KBM-7 (cell line): Measurements from ENCODE around the gene PKMYT1.
A peak's percentile ranks its signal among the peaks of the same experiment; 100 is the strongest.

Experiments
- DNase-seq: peaks from one replicate; pipeline ENCODE4 v3.0.0-alpha.2; 2015
- in situ Hi-C: fragments of 300-500 bp; cut with MboI; formaldehyde crosslinking; loops from 2 replicates; pipeline ENCODE4 v1.14.3; 2020; ENCODE audit warnings: low sequenced_read_pairs, low pct_unique_long_range_greater_than_20kb, mixed read lengths

Gene PKMYT1

DNA sequence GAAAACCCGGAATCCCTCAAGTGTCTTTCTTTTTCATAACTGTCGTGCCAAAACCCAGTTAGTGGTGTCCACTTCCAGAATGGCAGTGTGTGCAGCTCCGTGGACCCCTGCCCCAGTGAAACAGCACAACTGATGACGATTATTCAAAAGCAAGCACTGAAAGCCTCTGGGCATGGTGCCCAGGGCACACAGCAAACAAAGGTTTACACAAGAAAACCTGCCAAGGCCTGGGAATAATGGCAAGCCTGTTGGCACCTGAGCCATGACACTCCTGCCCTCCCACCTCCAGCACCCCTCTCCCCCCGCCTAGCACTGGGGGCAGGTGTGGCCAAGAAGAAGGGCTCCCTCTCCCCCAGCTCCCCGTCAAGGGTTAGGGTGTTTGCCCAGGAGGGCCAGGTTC, 2.8 kb downstream of the PKMYT1 start:
- in situ Hi-C loops: no loop called here
- no peak for DNase-seq

DNA sequence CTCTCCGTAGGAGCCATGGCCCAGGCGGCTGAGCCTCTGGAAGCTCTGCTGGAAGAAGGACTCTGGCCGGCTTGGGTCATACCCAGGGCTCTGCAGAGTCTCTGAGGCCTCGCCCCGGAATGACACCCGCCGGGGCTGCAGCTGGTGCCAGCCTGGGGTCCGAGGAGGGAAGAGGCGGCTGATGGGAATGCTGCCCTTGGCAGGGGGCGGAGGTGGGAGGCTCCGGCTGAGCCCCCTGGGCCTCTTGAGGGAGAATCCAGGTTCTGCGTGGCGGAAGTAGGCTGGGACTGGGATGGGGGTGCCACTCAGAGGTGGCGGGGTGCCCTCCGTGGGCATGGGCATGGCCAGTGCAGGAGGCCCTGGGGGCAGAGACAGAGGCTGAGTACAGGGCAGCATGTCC, 3.6 kb downstream of the PKMYT1 start:
- DNase-seq: no peak

DNA sequence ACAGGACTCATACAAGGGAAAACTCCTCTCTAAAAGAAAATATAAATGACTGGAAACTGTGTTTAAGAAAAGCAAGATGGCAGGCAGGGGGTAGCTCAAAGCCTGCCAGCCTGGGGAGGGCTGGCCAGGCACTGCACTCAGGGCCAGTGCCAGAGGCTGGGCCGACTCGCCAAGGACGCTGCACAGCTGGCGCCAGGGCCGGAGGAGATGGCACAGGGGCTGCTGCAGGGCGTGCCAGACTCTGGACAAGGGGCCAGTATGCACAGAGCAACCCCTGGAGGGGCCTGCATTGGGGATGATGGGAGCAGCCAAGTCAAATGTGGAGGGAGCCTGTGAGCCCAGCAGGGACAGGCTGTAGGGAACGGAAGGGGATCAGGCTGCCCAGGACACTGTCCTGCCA, 4.0 kb downstream of the PKMYT1 start:
- no peak for DNase-seq
- in situ Hi-C loops: no loop called here

More for the DNA sequence above, 3.6 kb downstream of the PKMYT1 start:
- in situ Hi-C loops: no loop called here

DNA sequence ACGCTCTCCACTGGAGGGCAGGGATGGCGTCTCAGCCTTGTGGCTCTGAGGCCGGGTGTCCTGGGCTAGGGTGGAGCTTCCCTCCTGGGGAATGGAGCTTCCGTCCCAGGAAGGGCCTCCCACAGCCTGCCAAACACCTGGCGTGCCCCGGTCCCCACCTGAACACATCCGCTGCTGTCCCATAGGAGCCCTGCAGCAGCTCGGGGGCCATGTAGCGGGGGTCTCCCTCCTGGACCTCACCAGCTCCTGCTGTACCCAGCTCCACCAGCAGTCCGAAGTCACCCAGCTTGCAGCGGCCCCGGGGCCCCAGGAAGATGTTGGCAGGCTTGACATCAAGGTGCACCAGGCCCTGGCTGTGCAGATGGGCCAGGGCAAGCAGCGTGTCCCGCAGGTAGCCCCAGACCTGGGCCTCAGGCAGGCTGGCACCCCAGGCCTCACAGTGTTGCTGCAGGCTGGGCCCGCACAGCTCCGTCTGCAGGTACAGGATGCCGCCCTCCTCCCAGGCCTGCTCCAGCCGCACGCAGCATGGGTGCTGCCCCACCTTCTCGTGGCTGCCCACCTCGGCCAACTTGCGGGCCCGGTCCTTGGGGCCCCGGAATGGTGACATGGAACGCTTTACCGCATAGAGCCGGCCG, 5.0 kb downstream of the PKMYT1 start:
- in situ Hi-C loops: no loop called here

DNA sequence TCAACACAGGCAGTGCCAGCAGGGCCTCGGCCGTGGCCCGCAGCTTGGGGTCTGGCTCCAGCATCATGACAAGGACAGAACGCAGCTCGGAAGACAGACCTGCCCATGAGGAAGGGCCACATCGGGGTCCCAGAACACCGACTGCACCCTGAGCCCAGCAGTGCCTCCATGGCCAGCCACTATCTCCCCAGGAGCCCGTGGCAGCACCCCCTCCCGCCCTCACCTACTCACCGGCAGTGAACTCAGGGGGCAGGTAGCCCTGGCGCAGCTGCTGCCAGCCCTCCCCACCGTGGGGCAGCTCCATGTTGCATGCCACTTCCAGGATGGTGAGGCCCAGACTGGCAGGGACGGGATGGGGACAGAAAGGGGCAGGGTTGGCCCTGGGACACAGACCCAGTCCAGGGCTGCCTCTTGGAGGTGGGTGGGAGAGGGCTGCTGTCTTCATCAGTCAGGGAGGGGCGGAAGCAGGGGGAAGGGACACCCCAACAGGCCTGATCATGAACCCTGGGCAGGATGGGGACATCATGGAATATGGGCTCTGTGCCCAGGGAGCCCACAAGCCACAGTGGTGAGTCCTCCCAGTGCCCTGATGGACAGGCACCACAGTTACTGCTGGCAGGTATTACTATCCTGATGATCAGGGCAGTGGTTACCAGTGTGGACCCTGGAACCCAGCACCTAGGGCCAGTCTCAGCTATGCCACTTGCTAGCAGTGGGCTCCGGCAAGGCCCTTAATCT, 5.8 kb downstream of the PKMYT1 start:
- no peak for DNase-seq
- in situ Hi-C loops: no loop called here

More for the DNA sequence above, 5.0 kb downstream of the PKMYT1 start:
- no peak for DNase-seq

DNA sequence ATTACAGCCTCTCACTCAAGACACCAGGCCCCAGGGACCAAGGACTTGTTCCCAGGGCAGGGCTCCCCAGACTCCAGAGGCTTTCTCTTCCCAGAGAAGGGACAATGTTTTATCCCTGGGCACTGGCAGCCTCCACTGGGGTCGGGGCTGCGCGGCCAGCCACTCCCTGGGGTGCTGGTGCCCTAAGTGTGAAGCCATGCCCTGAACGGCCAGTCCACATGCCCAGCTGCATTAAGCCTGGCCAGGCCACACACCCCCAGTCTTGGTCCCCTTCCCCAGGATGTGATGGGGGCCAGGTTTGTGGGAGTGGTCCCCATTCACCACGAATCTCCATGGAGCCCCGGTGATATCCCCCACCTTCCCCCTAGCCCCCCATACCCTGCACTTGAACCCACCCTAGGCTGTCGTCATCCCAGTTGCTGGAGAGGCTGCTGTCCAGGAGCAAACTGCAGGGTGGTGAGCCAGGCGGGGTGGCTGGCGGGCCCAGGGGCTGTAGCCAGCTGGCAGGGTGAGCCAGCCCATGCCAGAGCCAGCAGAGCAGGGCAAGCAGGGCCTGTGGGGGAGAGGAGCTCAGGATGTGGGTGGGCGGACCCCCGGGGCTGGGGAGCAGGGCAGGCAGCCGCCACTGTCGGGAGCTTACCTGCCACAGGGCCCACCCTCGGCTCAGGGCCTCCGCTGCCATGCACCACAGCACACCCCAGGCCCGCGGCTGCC, 6.5 kb downstream of the PKMYT1 start:
- in situ Hi-C loops: no loop called here
- DNase-seq: no peak

DNA sequence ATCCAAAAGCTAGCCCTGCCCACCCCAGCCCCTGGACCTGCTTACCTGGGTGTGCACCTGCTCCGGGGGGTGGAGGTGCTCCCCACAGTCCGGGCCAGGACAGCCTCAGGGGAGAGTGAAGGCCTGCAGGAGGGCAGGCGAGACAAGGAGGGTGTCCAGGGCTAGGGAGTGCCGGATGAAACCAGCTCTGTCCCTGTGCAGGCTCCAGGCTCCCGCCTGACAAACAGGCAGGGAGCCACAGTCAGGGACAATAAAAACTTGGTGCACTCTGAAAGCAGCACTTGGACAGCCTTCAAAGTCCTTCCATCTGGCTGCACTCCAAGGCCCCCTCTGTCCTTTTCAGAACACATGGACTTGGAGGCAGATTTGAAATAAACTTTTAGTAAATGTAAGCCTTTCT, 7.2 kb downstream of the PKMYT1 start:
- in situ Hi-C loops: no loop called here

DNA sequence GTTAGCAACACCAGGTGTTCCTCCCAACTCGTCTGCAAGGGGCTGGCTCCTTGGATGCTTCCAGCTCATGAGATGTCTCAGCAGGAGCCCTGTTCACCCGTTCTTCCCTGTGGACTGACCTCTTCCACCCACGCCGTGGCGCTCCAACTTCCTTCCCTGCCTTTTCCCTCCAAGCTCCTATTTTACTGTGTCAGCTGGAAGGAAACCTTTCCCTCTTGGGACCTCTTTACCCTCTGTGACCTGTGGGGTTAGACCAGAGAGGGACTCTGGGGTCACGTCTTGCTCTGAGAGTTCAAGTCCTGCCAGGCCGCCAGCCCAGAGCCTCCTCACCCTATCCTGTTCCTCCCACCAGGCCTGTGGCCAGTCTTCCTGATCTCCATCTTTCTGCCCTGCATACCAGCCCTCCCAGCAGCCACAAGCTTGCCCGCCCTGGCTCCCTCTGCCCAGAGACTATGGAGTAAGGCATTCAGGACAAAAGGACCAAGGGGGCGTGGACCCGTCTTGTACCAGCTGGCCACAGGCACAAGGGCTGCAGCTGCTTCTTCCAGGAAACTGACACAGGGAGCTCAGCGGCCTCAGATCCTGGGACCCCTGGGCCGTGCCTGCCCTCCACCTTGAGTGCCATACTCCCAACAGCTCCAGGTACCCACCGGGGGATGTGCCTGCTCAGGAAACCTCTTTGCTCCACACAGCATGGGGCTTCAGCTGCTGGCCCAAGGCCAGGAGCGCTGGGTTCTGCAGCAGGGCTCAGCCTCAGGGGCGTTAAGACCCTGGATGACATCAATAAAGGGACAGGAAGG, 8.1 kb downstream of the PKMYT1 start:
- in situ Hi-C loops: no loop called here
- DNase-seq: no peak

More for the DNA sequence above, 7.2 kb downstream of the PKMYT1 start:
- DNase-seq: no peak

DNA sequence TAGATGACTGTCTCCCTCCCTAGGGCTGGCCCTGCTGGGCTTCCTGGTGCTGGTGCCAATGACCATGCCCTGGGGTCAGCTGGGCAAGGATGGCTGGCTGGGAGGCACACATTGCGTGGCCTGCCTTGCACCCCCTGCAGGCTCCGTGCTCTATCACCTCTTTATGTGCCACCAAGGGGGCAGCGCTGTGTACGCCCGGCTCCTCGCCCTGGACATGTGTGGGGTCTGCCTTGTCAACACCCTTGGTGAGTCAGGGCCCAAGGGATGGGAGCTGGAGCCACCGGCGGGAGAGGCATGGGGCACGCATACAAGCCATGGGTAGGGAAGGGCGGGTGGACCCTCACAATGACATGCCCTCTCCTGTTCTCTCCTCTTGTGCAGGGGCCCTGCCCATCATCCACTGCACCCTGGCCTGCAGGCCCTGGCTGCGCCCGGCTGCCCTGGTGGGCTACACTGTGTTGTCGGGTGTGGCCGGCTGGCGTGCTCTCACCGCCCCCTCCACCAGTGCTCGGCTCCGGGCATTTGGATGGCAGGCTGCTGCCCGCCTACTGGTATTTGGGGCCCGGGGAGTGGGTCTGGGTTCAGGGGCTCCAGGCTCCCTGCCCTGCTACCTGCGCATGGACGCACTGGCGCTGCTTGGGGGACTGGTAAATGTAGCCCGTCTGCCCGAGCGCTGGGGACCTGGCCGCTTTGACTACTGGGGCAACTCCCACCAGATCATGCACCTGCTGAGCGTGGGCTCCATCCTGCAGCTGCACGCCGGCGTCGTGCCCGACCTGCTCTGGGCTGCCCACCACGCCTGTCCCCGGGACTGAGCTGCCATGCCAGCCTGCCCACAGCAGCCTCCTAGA, 8.9 kb downstream of the PKMYT1 start:
- in situ Hi-C loops: no loop called here
- DNase-seq: no peak

DNA sequence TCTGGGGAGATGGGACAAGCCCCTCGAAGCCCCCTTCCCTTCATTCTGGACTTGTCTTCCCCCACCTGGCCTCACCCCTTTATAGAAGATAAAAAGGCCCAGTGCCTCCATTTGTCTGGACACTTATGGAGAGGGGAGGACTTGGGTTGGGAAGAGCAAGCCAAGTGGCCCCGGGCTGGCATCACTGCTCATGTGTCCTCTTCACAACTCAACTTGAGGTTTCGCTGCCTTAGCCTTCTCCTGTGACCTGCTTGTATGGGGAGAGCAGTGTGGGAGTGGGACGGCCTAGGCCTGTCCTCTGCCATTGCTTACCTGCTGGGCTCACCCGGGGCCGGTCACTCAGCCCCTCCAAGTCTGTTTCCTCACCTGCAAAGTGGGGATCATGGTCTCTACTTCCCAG, 9.7 kb downstream of the PKMYT1 start:
- in situ Hi-C loops: no loop called here
- no peak for DNase-seq

DNA sequence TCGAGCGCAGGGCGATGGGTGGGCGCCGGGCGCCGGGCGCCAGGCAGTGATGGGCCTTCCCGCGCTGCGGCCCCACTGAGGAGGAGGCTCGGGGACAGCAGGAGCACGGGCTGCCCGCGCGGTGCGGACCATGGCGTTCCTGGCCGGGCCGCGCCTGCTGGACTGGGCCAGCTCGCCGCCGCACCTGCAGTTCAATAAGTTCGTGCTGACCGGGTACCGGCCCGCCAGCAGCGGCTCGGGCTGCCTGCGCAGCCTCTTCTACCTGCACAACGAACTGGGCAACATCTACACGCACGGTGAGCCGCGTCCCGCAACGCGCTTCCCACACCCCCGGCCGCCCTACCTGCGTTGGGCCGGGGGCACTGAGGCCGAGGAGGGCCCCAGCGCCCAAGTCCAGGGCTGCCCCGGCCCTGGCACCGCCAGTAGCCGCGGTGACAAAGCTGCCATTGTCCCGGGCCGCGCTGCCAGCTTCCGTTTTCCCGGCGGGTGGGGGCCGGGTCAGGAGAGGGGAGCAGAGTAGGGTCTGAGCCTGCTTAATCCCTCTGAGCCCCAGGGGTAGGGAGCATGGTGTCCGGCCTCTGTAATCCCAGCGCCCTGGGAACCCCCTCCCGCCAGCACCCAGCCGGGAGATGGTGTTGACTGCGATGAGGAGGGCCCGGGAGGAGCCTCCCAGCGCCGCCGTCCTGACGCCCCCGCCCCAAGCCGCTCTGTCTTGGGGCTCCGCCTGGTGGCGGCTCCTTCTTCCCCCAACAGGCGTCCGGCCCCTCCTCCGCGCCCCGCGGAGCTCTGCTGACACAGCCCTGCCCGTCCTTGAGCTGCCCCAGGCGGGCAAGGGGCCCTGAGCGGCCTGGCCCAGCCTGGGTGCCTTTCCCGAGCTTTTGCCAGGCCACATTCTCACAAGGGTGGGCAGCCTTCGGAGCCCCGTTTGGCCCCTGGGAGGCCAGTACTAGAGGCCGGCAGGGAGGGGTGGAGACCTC, 10.4 kb downstream of the PKMYT1 start:
- in situ Hi-C loops: no loop called here

DNA sequence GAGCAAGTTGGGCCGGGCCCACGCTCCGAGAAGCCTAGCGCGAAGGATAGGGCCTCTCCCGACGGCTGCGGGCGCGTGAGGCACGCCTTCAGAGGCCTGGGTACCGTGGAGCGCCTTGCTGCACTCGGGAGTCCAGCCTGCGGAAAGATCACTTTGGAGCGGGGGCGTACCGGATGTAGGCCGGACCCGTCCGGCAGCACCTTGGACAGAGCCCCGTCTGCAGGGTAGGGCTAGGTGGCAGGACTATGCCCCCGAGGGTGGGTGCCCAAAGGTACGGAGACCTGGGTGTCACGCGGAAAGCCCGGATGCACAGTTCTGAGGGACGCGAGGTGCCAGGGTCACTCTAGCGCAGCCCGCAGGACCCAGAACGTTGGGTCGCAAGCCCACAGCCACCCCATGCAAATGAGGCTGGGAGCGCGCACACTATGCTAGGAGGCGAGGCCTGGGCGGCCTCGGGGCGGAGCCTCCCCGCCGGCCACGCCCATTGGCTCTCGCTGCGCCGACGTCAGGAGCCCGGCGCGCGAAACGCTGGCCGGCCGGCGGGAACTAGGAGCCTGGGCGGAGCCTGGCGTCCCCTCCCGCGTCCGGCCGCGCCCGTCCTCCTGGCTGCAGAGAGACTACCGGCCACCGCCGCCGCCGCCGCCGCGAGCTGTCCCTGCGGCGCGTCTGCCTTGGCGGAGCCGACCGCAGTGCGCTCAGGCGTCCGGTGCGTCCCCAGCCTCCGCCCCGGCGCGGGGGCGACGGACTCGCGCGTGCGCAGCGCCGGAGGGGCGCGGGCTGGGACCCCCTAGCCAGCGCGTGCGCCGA, 11.3 kb downstream of the PKMYT1 start, which contains the start of gene PAQR4:
Gene PAQR4, plus strand, starts transcription at position 611 of the 807 bp plus-strand sequence. CDS start 327 bp downstream, outside the sequence.
- in situ Hi-C loops: no loop called here

More for the DNA sequence above, 10.4 kb downstream of the PKMYT1 start:
- peak; percentile 90 for DNase-seq

DNA sequence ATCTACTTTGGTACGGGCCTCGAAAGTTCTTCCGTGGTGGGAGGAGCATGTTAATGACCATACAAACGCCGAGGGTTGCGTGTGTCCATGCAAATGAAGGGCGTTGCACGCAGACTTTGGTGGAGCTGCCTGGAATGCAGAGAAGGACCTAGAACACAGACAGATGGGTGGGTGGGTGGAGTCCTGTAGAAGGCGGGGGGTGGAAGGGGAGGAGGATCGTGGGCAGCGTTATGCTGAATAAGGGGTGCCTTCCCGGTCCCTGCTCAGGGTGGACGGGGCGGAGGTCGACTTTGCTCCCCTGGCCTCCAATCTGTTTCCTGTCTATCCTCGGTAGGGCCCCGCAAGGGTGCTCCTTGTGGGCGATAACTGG, 11.9 kb downstream of the PKMYT1 start:
- in situ Hi-C loops: no loop called here
- DNase-seq: no peak

More for the DNA sequence above, 11.3 kb downstream of the PKMYT1 start, which contains the start of gene PAQR4:
- DNase-seq: peak; percentile 93

DNA sequence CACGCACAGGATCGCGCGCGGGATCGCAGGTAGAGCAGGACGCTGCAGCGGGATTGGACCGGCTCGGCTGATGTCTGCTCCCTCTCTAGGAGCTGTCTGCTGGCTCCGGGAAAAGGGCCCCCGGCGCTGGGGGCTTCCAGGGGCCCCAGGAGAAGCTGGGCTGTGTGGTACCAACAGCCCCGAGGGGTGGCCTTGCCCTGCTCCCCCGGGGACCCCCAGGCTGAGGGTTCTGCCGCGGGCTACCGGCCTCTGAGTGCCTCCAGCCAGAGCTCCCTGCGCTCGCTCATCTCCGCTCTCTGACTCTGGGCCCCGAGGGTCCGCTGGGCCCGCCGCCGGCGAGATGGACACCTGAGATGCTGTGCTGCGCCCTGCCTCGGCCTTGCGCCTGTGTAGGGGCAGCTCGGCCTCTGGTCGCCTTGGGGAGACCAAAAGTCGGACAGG, 12.5 kb downstream of the PKMYT1 start:
- in situ Hi-C loops: no loop called here
- DNase-seq: no peak

DNA sequence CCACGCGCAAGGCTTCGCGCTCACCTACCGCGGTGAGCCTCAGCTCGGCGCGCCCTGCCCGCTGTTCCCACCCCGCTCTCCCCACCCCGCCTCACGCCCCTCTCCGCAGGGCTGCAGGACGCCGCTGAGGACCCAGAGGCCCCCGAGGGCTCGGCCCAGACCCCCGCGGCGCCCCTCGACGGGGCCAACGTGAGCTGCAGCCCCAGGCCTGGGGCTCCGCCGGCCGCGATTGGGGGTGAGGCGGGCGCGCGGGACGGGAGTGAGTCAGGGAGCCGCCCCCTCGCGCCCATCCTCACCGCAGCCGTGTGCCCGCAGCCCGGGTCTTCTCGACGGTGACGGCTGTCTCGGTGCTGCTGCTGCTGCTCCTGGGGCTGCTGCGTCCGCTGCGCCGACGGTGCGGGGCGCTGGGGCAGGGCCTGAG, 13.0 kb downstream of the PKMYT1 start:
- no peak for DNase-seq
- in situ Hi-C loops: no loop called here

DNA sequence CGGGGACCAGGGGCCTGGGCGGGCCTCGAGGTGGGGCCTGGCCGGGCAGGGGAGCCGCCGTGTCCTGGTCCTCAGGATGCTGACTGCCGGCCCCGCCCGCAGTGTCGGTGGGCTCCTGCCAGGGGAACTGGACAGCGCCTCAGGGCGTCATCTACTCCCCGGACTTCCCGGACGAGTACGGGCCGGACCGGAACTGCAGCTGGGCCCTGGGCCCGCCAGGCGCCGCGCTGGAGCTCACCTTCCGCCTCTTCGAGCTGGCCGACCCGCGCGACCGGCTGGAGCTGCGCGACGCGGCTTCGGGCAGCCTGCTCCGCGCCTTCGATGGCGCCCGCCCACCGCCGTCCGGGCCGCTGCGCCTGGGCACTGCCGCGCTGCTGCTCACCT, 13.4 kb downstream of the PKMYT1 start:
- in situ Hi-C loops: no loop called here
- no peak for DNase-seq
